SK-N-SH treated with all-trans-retinoic acid at 6 μM for 48 hours (cell line): Measurements from ENCODE around the gene PCLAF.

ENCODE experiments used
- ATAC-seq: fragments of 200-7000 bp; cut with Tn5 transposase; 3 replicates; pipeline ENCODE4 v1.9.1; 2020; ENCODE audit warnings: mild to moderate bottlenecking, moderate library complexity
- ARNTL ChIP-seq: fragments of 450-650 bp; formaldehyde crosslinking; IDR thresholded peaks from 2 replicates; pipeline ENCODE4 v1.5.0; 2020; ENCODE audit warnings: low read depth, mild to moderate bottlenecking, moderate library complexity, borderline replicate concordance
- BACH2 ChIP-seq: fragments of 250-450 bp; sonication (Bioruptor Pico); IDR thresholded peaks from 2 replicates; pipeline ENCODE4 v1.9.0; 2021; ENCODE audit warnings: mild to moderate bottlenecking, borderline replicate concordance
- ESRRG ChIP-seq: fragments of 250-450 bp; sonication (Bioruptor Pico); IDR thresholded peaks from 2 replicates; pipeline ENCODE4 v1.6.1; 2021; ENCODE audit warnings: mild to moderate bottlenecking
- GLIS3 ChIP-seq: fragments of 250-450 bp; sonication (Bioruptor Pico); IDR thresholded peaks from 2 replicates; pipeline ENCODE4 v1.5.0; 2020; ENCODE audit warnings: mild to moderate bottlenecking, moderate library complexity
- ISL1 ChIP-seq: fragments of 250-450 bp; sonication (Bioruptor Pico); IDR thresholded peaks from 2 replicates; pipeline ENCODE4 v2.1.2; 2022; ENCODE audit warnings: mild to moderate bottlenecking, moderate library complexity
- OSR1 ChIP-seq: fragments of 250-450 bp; sonication (Bioruptor Pico); IDR thresholded peaks from 2 replicates; pipeline ENCODE4 v1.8.0; 2022; ENCODE audit warnings: moderate library complexity, mild to moderate bottlenecking, inconsistent platforms
- PPARA ChIP-seq: fragments of 250-450 bp; sonication (Bioruptor Pico); IDR thresholded peaks from 2 replicates; pipeline ENCODE4 v1.5.0; 2020; ENCODE audit warnings: mild to moderate bottlenecking, borderline replicate concordance
- RARB ChIP-seq: fragments of 250-450 bp; sonication (Bioruptor Pico); IDR thresholded peaks from 2 replicates; pipeline ENCODE4 v1.8.0; 2021; ENCODE audit warnings: mild to moderate bottlenecking, moderate library complexity
- SNAI2 ChIP-seq: fragments of 250-450 bp; sonication (Bioruptor Pico); IDR thresholded peaks from 2 replicates; pipeline ENCODE4 v1.5.0; 2020; ENCODE audit warnings: mild to moderate bottlenecking, moderate library complexity
- TCF4 ChIP-seq: fragments of 250-450 bp; sonication (Bioruptor Pico); IDR thresholded peaks from 2 replicates; pipeline ENCODE4 v1.8.0; 2021; ENCODE audit warnings: mild to moderate bottlenecking, moderate library complexity, borderline replicate concordance
- ZC3H10 ChIP-seq: fragments of 250-450 bp; sonication (Bioruptor Pico); IDR thresholded peaks from 2 replicates; pipeline ENCODE4 v1.5.1; 2021; ENCODE audit warnings: mild to moderate bottlenecking, moderate library complexity
- ZFP3 ChIP-seq: fragments of 250-450 bp; sonication (Bioruptor Pico); IDR thresholded peaks from 2 replicates; pipeline ENCODE4 v1.5.0; 2020; ENCODE audit warnings: mild to moderate bottlenecking, moderate library complexity
- ZFP30 ChIP-seq: fragments of 450-650 bp; formaldehyde crosslinking; IDR thresholded peaks from 2 replicates; pipeline ENCODE4 v1.5.0; 2022; ENCODE audit warnings: mild to moderate bottlenecking, moderate library complexity
- ZNF565 ChIP-seq: fragments of 450-650 bp; formaldehyde crosslinking; conservative IDR thresholded peaks from 2 replicates; pipeline ENCODE4 v1.5.0; 2020; ENCODE audit warnings: low read depth, mild to moderate bottlenecking, moderate library complexity
- ZNF70 ChIP-seq: fragments of 450-650 bp; formaldehyde crosslinking; IDR thresholded peaks from 2 replicates; pipeline ENCODE4 v1.5.0; 2020; ENCODE audit warnings: mild to moderate bottlenecking, moderate library complexity
- ZNF8 ChIP-seq: fragments of 450-650 bp; formaldehyde crosslinking; IDR thresholded peaks from 2 replicates; pipeline ENCODE4 v1.5.0; 2020; ENCODE audit warnings: mild to moderate bottlenecking, moderate library complexity
- TF ChIP-seq, protein P1 (sequence below): fragments of 250-450 bp; sonication (Bioruptor Pico); IDR thresholded peaks from 2 replicates; pipeline ENCODE4 v1.5.0; 2020; ENCODE audit warnings: mild to moderate bottlenecking, moderate library complexity
- TF ChIP-seq, protein P2 (sequence below): fragments of 250-450 bp; sonication (Bioruptor Pico); IDR thresholded peaks from 2 replicates; pipeline ENCODE4 v1.5.1; 2021; ENCODE audit warnings: mild to moderate bottlenecking, moderate library complexity
- TF ChIP-seq, protein P3 (sequence below): fragments of 250-450 bp; sonication (Bioruptor Pico); IDR thresholded peaks from 2 replicates; pipeline ENCODE4 v1.8.0; 2021; ENCODE audit warnings: low read depth, mild to moderate bottlenecking, moderate library complexity, borderline replicate concordance
- TF ChIP-seq, protein P4 (sequence below): fragments of 250-450 bp; sonication (Bioruptor Pico); IDR thresholded peaks from 2 replicates; pipeline ENCODE4 v1.8.0; 2020; ENCODE audit warnings: mild to moderate bottlenecking, moderate library complexity, borderline replicate concordance
- TF ChIP-seq, protein P5 (sequence below): fragments of 250-450 bp; sonication (Bioruptor Pico); IDR thresholded peaks from 2 replicates; pipeline ENCODE4 v1.5.1; 2020; ENCODE audit warnings: low read depth, mild to moderate bottlenecking, moderate library complexity

Gene PCLAF

DNA sequence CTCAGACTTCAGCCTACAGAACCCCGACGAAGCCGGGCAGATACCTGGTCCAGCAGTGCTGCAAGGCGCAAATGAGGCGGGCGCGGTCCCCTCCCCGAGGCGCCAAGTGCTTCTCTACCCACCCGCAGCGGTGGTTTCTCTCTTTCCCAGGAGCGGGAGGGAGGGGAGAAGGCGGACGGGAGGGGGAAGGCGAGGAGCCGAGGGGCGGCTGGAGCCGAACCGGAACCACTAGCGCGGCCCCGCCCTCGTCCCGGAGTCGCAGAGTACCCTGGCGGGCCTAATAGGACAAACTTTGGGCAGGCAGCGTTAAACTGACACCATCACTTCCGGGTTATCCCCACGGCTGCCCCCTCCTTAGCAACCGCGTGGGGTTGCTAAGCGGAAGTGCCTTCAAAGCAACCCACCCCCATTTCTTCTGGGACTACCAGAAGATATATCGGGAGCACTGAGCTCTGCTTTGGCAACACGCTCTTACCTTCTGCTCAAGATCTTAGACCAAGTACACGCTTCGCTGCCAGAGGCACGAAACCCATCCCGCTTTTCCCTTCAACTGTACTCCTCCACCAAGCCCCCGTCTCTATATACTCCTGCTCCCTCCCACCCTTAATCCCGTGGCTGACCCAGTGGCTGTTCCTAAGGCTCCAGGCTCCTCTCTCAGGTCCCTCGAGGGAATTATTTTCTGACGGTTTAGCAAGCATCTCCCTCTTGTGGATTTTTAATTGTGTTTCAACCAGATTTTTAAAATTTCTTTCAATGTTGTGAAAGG is 25.1 kb downstream of the PCLAF start, which contains the start of gene CSNK1G1 (continued):
- TF ChIP-seq, protein P1, sequence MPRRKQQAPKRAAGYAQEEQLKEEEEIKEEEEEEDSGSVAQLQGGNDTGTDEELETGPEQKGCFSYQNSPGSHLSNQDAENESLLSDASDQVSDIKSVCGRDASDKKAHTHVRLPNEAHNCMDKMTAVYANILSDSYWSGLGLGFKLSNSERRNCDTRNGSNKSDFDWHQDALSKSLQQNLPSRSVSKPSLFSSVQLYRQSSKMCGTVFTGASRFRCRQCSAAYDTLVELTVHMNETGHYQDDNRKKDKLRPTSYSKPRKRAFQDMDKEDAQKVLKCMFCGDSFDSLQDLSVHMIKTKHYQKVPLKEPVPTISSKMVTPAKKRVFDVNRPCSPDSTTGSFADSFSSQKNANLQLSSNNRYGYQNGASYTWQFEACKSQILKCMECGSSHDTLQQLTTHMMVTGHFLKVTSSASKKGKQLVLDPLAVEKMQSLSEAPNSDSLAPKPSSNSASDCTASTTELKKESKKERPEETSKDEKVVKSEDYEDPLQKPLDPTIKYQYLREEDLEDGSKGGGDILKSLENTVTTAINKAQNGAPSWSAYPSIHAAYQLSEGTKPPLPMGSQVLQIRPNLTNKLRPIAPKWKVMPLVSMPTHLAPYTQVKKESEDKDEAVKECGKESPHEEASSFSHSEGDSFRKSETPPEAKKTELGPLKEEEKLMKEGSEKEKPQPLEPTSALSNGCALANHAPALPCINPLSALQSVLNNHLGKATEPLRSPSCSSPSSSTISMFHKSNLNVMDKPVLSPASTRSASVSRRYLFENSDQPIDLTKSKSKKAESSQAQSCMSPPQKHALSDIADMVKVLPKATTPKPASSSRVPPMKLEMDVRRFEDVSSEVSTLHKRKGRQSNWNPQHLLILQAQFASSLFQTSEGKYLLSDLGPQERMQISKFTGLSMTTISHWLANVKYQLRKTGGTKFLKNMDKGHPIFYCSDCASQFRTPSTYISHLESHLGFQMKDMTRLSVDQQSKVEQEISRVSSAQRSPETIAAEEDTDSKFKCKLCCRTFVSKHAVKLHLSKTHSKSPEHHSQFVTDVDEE (CRISPR knock-in tag), result no peak
- TF ChIP-seq ZC3H10 (CRISPR knock-in tag), result no peak
- TF ChIP-seq GLIS3 (CRISPR knock-in tag), result no peak
- TF ChIP-seq OSR1 (CRISPR knock-in tag), result no peak
- TF ChIP-seq PPARA, result no peak
- TF ChIP-seq ZNF565 (CRISPR knock-in tag), result no peak
- TF ChIP-seq, all 23 proteins: peak for 0

DNA sequence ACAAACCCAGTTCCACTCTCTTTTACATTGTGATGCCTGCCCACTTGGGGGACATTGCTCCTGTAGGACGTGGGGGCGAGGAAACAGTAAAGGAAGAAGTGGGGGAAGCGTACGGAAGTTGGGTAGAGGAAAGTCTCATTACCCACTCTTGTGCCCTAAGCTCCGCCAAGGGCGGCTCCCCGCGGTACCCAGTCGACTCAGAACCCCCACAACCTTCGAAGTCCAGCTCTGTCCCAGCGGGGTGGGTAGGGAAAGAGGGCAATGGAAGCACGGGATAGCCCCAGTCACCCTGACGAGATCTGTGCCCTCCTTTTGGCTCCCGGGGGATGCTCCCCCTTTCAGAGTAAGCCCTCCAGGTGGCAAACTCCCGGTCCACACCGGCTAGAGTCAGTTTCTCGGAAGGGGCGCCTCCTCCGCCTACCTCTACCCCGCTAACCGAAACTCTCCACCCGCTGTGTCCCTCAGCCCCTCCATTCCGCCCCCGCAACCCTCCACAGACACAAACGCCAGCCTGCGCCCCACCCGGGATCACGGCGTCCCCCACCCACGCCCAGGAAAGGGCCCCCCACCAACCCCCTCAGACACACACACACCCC is 25.8 kb downstream of the PCLAF start:
- no peak for TF ChIP-seq BACH2 (CRISPR knock-in tag)
- TF ChIP-seq ZC3H10 (CRISPR knock-in tag), result no peak
- no peak for TF ChIP-seq OSR1 (CRISPR knock-in tag)
- TF ChIP-seq SNAI2, result no peak
- no peak for TF ChIP-seq TCF4 (CRISPR knock-in tag)
- TF ChIP-seq ZNF565 (CRISPR knock-in tag), result no peak
- TF ChIP-seq GLIS3 (CRISPR knock-in tag), result no peak
- TF ChIP-seq, protein P2, sequence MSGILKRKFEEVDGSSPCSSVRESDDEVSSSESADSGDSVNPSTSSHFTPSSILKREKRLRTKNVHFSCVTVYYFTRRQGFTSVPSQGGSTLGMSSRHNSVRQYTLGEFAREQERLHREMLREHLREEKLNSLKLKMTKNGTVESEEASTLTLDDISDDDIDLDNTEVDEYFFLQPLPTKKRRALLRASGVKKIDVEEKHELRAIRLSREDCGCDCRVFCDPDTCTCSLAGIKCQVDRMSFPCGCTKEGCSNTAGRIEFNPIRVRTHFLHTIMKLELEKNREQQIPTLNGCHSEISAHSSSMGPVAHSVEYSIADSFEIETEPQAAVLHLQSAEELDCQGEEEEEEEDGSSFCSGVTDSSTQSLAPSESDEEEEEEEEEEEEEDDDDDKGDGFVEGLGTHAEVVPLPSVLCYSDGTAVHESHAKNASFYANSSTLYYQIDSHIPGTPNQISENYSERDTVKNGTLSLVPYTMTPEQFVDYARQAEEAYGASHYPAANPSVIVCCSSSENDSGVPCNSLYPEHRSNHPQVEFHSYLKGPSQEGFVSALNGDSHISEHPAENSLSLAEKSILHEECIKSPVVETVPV (CRISPR knock-in tag), result no peak
- no peak for TF ChIP-seq ISL1
- TF ChIP-seq ESRRG (CRISPR knock-in tag), result no peak
- TF ChIP-seq, protein P3, sequence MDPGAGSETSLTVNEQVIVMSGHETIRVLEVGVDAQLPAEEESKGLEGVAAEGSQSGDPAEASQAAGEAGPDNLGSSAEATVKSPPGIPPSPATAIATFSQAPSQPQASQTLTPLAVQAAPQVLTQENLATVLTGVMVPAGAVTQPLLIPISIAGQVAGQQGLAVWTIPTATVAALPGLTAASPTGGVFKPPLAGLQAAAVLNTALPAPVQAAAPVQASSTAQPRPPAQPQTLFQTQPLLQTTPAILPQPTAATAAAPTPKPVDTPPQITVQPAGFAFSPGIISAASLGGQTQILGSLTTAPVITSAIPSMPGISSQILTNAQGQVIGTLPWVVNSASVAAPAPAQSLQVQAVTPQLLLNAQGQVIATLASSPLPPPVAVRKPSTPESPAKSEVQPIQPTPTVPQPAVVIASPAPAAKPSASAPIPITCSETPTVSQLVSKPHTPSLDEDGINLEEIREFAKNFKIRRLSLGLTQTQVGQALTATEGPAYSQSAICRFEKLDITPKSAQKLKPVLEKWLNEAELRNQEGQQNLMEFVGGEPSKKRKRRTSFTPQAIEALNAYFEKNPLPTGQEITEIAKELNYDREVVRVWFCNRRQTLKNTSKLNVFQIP, result no peak
- ATAC-seq, result peak; percentile 52

DNA sequence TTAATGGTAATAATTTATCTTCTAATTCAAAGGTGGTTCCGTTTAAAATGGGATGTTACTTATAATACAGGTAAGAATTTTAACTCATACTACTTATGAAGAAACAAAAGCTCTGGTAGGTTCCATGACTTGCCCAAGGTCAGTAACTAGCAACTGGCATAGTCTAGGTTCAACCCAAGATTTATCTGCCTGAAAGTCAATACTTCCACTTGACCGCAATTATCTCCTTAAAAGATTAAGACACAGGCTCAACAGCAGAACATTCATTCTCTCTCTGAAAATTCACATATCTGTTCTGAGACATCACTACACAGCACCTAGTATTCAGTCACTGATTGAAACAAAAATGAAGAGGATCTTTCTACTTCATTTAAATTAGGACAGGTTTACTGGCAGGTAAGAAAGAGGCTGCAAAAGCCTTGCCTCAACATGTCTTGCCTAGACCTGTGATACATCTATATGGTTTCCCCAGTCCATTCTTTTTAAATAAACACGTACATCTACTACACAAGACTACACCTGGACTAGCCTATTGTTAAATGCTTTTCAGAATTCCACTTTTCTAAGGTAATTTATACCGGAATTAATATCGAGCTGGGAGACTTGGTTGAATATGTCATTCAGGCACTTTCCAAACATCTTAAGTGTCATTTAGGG is 26.4 kb downstream of the PCLAF start:
- no peak for ATAC-seq
- TF ChIP-seq ARNTL (CRISPR knock-in tag) (no peak), ISL1 (no peak), ZNF70 (no peak), SNAI2 (no peak)
- TF ChIP-seq, protein P4, sequence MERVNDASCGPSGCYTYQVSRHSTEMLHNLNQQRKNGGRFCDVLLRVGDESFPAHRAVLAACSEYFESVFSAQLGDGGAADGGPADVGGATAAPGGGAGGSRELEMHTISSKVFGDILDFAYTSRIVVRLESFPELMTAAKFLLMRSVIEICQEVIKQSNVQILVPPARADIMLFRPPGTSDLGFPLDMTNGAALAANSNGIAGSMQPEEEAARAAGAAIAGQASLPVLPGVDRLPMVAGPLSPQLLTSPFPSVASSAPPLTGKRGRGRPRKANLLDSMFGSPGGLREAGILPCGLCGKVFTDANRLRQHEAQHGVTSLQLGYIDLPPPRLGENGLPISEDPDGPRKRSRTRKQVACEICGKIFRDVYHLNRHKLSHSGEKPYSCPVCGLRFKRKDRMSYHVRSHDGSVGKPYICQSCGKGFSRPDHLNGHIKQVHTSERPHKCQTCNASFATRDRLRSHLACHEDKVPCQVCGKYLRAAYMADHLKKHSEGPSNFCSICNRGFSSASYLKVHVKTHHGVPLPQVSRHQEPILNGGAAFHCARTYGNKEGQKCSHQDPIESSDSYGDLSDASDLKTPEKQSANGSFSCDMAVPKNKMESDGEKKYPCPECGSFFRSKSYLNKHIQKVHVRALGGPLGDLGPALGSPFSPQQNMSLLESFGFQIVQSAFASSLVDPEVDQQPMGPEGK, result no peak
- TF ChIP-seq, all 23 proteins: peak for 0

DNA sequence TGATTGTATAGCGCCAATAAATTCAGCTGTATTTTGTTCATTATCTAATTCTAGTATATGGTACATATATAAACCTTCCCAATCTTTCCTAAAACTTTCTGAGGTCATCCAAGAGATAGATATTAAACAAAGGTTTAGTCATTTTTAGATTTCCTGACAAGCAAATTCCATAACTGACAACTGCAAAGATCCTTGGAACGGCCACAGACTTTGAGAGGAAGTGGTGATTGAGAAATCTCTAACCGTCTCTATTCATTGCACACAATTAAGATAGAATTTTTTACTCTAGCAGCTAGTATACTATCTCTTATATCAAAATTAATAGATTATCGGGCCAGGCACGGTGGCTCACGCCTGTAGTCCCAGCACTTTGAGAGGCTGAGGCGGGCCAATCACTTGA is 30.0 kb downstream of the PCLAF start:
- ATAC-seq, result no peak
- TF ChIP-seq ZFP3 (no peak), RARB (CRISPR knock-in tag) (no peak), PPARA (no peak), BACH2 (CRISPR knock-in tag) (no peak), ZFP30 (no peak), ZNF70 (no peak), TCF4 (CRISPR knock-in tag) (no peak), ESRRG (CRISPR knock-in tag) (no peak), SNAI2 (no peak), ZNF8 (CRISPR knock-in tag) (no peak)
- TF ChIP-seq, protein P4, result no peak
- TF ChIP-seq, protein P3, result no peak
- TF ChIP-seq, protein P5, sequence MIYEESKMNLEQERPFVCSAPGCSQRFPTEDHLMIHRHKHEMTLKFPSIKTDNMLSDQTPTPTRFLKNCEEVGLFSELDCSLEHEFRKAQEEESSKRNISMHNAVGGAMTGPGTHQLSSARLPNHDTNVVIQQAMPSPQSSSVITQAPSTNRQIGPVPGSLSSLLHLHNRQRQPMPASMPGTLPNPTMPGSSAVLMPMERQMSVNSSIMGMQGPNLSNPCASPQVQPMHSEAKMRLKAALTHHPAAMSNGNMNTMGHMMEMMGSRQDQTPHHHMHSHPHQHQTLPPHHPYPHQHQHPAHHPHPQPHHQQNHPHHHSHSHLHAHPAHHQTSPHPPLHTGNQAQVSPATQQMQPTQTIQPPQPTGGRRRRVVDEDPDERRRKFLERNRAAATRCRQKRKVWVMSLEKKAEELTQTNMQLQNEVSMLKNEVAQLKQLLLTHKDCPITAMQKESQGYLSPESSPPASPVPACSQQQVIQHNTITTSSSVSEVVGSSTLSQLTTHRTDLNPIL (CRISPR knock-in tag), result no peak
